HepG2 (cell line): ENCODE results near the gene FANCD2. TPM values are rescaled to one million over a fixed set of nuclear protein-coding genes. Genes with fewer than 3 reads are reported as not detected.

Experiments
- ATAC-seq: fragments of 200-7000 bp; cut with Tn5 transposase; 3 replicates; pipeline ENCODE4 v1.9.1; 2020; ENCODE audit warnings: mild to moderate bottlenecking, moderate library complexity
- BruUV-seq: library from RNA; stranded (reverse); fragments of 400-500 nt; replicated peaks from 2 replicates; lab custom pipeline; 2021; lab: Mats Ljungman, UMichigan
- CTCF ChIA-PET: fragments of 300-600 bp; formaldehyde crosslinking; extraction: SDS; loops from one replicate; lab custom pipeline; 2021; ENCODE audit warnings: low total read pairs, inconsistent platforms, low intra/inter-chr PET ratio; lab: Yijun Ruan, JAX
- POLR2A ChIA-PET: fragments of 350-600 bp; sonication (Branson Sonifier 250); formaldehyde crosslinking; loops from one replicate; lab custom pipeline; 2020; ENCODE audit warnings: antibody characterized with exemption, inconsistent platforms; lab: Yijun Ruan, JAX
- DNase-seq: peaks from one replicate; pipeline ENCODE4 v3.0.0-alpha.2; 2015; ENCODE audit warnings: low spot score
- FAIRE-seq: peaks from 3 replicates; lab custom pipeline; 2011; peaks lifted over from hg19 to GRCh38; lab: Jason Lieb, UNC
- H2AFZ ChIP-seq: one replicate; pipeline ENCODE4 v1.6.1; 2011; ENCODE audit warnings: low read length, inconsistent platforms
- H3K27ac ChIP-seq: fragments of 300-600 bp; 3 replicates; pipeline ENCODE4 v1.8.0; 2011; ENCODE audit warnings: mixed run types, mild to moderate bottlenecking, mixed read lengths, low read length, inconsistent platforms; ENCODE audit not compliant: insufficient read depth; ENCODE audit errors: extremely low read length
- H3K27me3 ChIP-seq, 2 experiments: fragments of 200-600 bp in 1 of 2; 2 replicates in 1 of 2; 3 replicates in 1 of 2; pipeline versions ENCODE4 v1.6.0 to v1.8.0; 2011; ENCODE audit warnings: low read length in 2 of 2, mild to moderate bottlenecking in 2 of 2, moderate library complexity in 2 of 2, inconsistent platforms in 1 of 2; ENCODE audit not compliant: insufficient read depth in 2 of 2, control insufficient read depth in 1 of 2
- H3K36me3 ChIP-seq, 2 experiments: fragments of 200-600 bp in 1 of 2; replicated peaks in 1 of 2; 2 replicates in 1 of 2; 3 replicates in 1 of 2; pipeline versions ENCODE4 v1.5.1 to v1.8.0; 2011; ENCODE audit warnings: low read length in 2 of 2, inconsistent platforms in 1 of 2; ENCODE audit not compliant: insufficient read depth in 2 of 2, control insufficient read depth in 1 of 2
- H3K4me1 ChIP-seq: 2 replicates; pipeline ENCODE4 v1.5.1; 2012; ENCODE audit warnings: low read length, inconsistent platforms; ENCODE audit not compliant: insufficient read depth
- H3K4me2 ChIP-seq: 2 replicates; pipeline ENCODE4 v1.6.0; 2011; ENCODE audit warnings: low read depth, low read length, inconsistent platforms
- H3K4me3 ChIP-seq, 3 experiments: fragments of 200-600 bp in 1 of 3; sonication (generic), shearing (Covaris generic) in 1 of 3; replicated peaks in 1 of 3; 2 replicates each; pipeline ENCODE4 v1.5.1; 2011 to 2016; ENCODE audit warnings: low read length in 3 of 3, inconsistent platforms in 2 of 3, low read depth in 2 of 3, mild to moderate bottlenecking in 2 of 3, control low read depth in 1 of 3, mixed read lengths in 1 of 3; ENCODE audit not compliant: insufficient read depth in 1 of 3
- H3K79me2 ChIP-seq: one replicate; pipeline ENCODE4 v1.6.1; 2011; ENCODE audit warnings: low read length, inconsistent platforms; ENCODE audit not compliant: insufficient read depth
- H3K9ac ChIP-seq: 2 replicates; pipeline ENCODE4 v1.6.0; 2011; ENCODE audit warnings: mild to moderate bottlenecking, low read depth, low read length, inconsistent platforms; ENCODE audit not compliant: insufficient read depth
- H3K9me3 ChIP-seq: 2 replicates; pipeline ENCODE4 v1.5.1; 2012; ENCODE audit warnings: mild to moderate bottlenecking, low read length
- H4K20me1 ChIP-seq: 2 replicates; pipeline ENCODE4 v1.6.0; 2011; ENCODE audit warnings: inconsistent platforms, mild to moderate bottlenecking, low read length, moderate library complexity; ENCODE audit not compliant: insufficient read depth
- ATM ChIP-seq: fragments of 450-650 bp; IDR thresholded peaks from 2 replicates; pipeline ENCODE4 v1.7.1; 2017; ENCODE audit warnings: mild to moderate bottlenecking, borderline replicate concordance
- CC2D1A ChIP-seq: sonication (generic); formaldehyde crosslinking; IDR thresholded peaks from 2 replicates; pipeline ENCODE4 v1.8.1; 2023; ENCODE audit warnings: mild to moderate bottlenecking, missing genetic modification reagents
- CCDC6 ChIP-seq: sonication (generic); formaldehyde crosslinking; IDR thresholded peaks from 2 replicates; pipeline ENCODE4 v1.8.1; 2022; ENCODE audit warnings: mild to moderate bottlenecking, missing genetic modification reagents, moderate library complexity
- JUN ChIP-seq: sonication (generic); formaldehyde crosslinking; IDR thresholded peaks from 2 replicates; pipeline ENCODE4 v1.4.0; 2020; ENCODE audit warnings: mild to moderate bottlenecking, missing genetic modification reagents
- MED1 ChIP-seq: sonication (generic); formaldehyde crosslinking; IDR thresholded peaks from 2 replicates; pipeline ENCODE4 v1.4.0; 2020; ENCODE audit warnings: missing genetic modification reagents
- MED8 ChIP-seq: sonication (generic); formaldehyde crosslinking; IDR thresholded peaks from 2 replicates; pipeline ENCODE4 v1.8.1; 2023; ENCODE audit warnings: mild to moderate bottlenecking, missing genetic modification reagents; ENCODE audit not compliant: insufficient replicate concordance
- NAIF1 ChIP-seq: sonication (generic); formaldehyde crosslinking; IDR thresholded peaks from 2 replicates; pipeline ENCODE4 v1.5.0; 2020; ENCODE audit warnings: mild to moderate bottlenecking, missing genetic modification reagents, borderline replicate concordance
- PCBP2 ChIP-seq: fragments of 200-400 bp; formaldehyde crosslinking; optimal IDR thresholded peaks from 2 replicates; pipeline ENCODE3; 2018; ENCODE audit warnings: low read length, low read depth; ENCODE audit not compliant: poor library complexity, severe bottlenecking
- RBFOX2 ChIP-seq: fragments of 200-400 bp; formaldehyde crosslinking; IDR thresholded peaks from 2 replicates; pipeline ENCODE4 v1.6.1; 2017; ENCODE audit warnings: low read depth, mild to moderate bottlenecking, low read length
- TBP ChIP-seq: sonication (generic); formaldehyde crosslinking; IDR thresholded peaks from 2 replicates; pipeline ENCODE4 v1.5.0; 2020; ENCODE audit warnings: missing genetic modification reagents
- ZMAT5 ChIP-seq: sonication (generic); formaldehyde crosslinking; IDR thresholded peaks from 2 replicates; pipeline ENCODE4 v1.5.0; 2020; ENCODE audit warnings: mild to moderate bottlenecking, low read depth, missing genetic modification reagents, borderline replicate concordance
- ZNF276 ChIP-seq: sonication (generic); formaldehyde crosslinking; IDR thresholded peaks from 2 replicates; pipeline ENCODE4 v1.4.0; 2020; ENCODE audit warnings: mild to moderate bottlenecking, low read depth, missing genetic modification reagents
- ZNF280D ChIP-seq: sonication (generic); formaldehyde crosslinking; IDR thresholded peaks from 2 replicates; pipeline ENCODE4 v1.5.1; 2020; ENCODE audit warnings: mild to moderate bottlenecking, missing genetic modification reagents
- ZNF691 ChIP-seq: sonication (generic); formaldehyde crosslinking; IDR thresholded peaks from 2 replicates; pipeline ENCODE4 v1.4.0; 2020; ENCODE audit warnings: missing genetic modification reagents, low read depth, mild to moderate bottlenecking, borderline replicate concordance
- WGBS: methylation state at CpG from one replicate; pipeline ENCODE4 v1.1.6; 2017; ENCODE audit warnings: low lambda C conversion rate; 5-methylcytosine and 5-hydroxymethylcytosine counted together
- in situ Hi-C: cut with HindIII; loops from 2 replicates; pipeline ENCODE4 v1.10.0; 2017; ENCODE audit warnings: low pct_unique_long_range_greater_than_20kb; ENCODE audit not compliant: extremely low pct_ligation_motif_present
- intact Hi-C: fragments of 100-400 bp; cut with micrococcal nuclease; formaldehyde crosslinking; loops from one replicate; pipeline ENCODE4 v1.10.0; 2022; ENCODE audit not compliant: unreplicated experiment
- polyA plus RNA-seq, 8 experiments: library from polyadenylated mRNA; depleted of rRNA in 3 of 8; stranded (reverse) in 7 of 8; unstranded in 1 of 8; fragments of >200 nt; fragmentation: Illumina TruSeq in 4 of 8; extraction: Trizol in 4 of 8; gene quantifications; 2 replicates each; pipeline versions ENCODE4 v1.2.1 to v1.2.3, GENCODE V29; 2011 to 2016; ENCODE audit warnings: low read depth in 4 of 8, missing spikeins in 1 of 8, mixed read lengths in 1 of 8; ENCODE audit not compliant: insufficient read depth in 1 of 8
- total RNA-seq, 5 experiments: library from RNA; depleted of rRNA; stranded (reverse); fragments of >200 nt; fragmentation: Illumina TruSeq; extraction: Trizol; gene quantifications; 2 replicates each; pipeline ENCODE4 v1.2.3, GENCODE V29; 2016; ENCODE audit warnings: low read depth in 1 of 5

The FANCD2 gene
- total and polyA plus RNA-seq, 2 of the 13 experiments (the other 11 are each of a cell fraction or from before 2014, with no cell fraction given): 10.1 to 42.0 TPM

- intact Hi-C loops: no loop called here
- in situ Hi-C loops: no loop called here
- H3K4me1 ChIP-seq: no peaks in the 10 kb centered on the region
- 95% methylated on average over 4 of the region's 4 CpGs for WGBS
- peaks cover 5 to 56% of the 10 kb centered on the region in 2 experiments for H3K36me3 ChIP-seq
- CTCF ChIA-PET: no interaction called here
- H3K9me3 ChIP-seq: no peaks in the 10 kb centered on the region
- H3K4me2 ChIP-seq: no peak overlapping the region
- no TSS peak for BruUV-seq
- no peak overlapping the region for H3K9ac ChIP-seq
- DNase-seq (no peak), ATAC-seq (no peak), FAIRE-seq (no peak)
- H3K4me3 ChIP-seq: no peak overlapping the region
- no peaks in the 10 kb centered on the region for H3K79me2 ChIP-seq
- no peaks in the 10 kb centered on the region for H4K20me1 ChIP-seq
- H2AFZ ChIP-seq: no peak overlapping the region
- POLR2A ChIA-PET: no interaction called here
- H3K27ac ChIP-seq: no peak overlapping the region
- no peaks in the 10 kb centered on the region for H3K27me3 ChIP-seq
- TF ChIP-seq JUN: no peak
- TF ChIP-seq ATM: no peak
- TF ChIP-seq ZNF691 (CRISPR knock-in tag): no peak
- no peak for TF ChIP-seq ZNF280D (CRISPR knock-in tag)
- no peak for TF ChIP-seq ZNF276 (CRISPR knock-in tag)
- TF ChIP-seq RBFOX2: no peak
- no peak for TF ChIP-seq MED1 (CRISPR knock-in tag)
- TF ChIP-seq ZMAT5 (CRISPR knock-in tag): no peak
- no peak for TF ChIP-seq PCBP2
- TF ChIP-seq CC2D1A: no peak
- no peak for TF ChIP-seq MED8
- no peak for TF ChIP-seq TBP (CRISPR knock-in tag)
- TF ChIP-seq NAIF1 (CRISPR knock-in tag): no peak
- no peak for TF ChIP-seq CCDC6
These were observed 55.6 kb downstream of the FANCD2 start for GRCh38 chr3:10081871-10082270.
